Measurements from ENCODE around the gene ZNF503. TPM values are rescaled to one million over a fixed set of nuclear protein-coding genes. Genes with fewer than 3 reads are reported as not detected.
"Not testable (repeated sequence)": the region's sequence is repeated elsewhere in the genome, so short reads cannot be mapped to it uniquely, and the experiment has no call there.

Gene ZNF503
- total RNA-seq, 1 donor from 2014 or later, result 15.9 TPM

DNA sequence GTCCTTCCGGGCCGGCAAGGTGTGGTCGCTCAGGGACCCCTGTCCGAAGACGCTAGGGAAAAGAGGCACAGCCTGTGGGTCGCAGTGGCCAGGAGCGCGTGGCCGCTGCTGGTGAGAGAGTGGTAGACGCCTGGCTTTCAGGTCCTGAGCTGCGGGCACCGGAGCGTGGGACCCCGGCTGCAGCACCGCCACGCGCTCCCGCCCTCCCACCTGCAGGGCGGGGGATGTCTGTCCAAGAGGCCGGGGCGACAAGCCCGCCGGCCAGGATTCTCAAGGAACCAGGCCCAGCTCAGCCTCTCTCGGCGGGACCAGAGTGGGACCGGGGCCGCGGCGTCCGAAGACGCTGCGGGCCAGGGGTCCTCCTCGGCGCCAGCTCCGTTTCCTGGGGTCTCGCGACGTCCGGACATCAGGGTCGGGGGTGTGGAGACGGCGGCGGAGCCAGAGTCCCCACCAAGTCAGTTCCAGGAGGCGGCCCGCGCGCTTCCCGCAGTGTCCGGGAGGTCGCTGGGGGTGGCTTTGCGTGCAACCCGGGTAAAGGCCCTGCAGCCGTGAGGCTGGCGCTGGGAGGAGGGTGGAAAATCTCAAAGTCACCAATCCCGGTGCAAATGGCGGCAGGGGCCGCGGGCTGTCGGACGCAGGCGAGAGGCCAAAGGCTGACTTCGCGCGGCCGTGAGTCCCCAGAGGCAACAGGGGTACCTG, 5.5 kb downstream of the ZNF503 start:
- peak; percentile 13 for DNase-seq (ENCODE audit: low spot score)

DNA sequence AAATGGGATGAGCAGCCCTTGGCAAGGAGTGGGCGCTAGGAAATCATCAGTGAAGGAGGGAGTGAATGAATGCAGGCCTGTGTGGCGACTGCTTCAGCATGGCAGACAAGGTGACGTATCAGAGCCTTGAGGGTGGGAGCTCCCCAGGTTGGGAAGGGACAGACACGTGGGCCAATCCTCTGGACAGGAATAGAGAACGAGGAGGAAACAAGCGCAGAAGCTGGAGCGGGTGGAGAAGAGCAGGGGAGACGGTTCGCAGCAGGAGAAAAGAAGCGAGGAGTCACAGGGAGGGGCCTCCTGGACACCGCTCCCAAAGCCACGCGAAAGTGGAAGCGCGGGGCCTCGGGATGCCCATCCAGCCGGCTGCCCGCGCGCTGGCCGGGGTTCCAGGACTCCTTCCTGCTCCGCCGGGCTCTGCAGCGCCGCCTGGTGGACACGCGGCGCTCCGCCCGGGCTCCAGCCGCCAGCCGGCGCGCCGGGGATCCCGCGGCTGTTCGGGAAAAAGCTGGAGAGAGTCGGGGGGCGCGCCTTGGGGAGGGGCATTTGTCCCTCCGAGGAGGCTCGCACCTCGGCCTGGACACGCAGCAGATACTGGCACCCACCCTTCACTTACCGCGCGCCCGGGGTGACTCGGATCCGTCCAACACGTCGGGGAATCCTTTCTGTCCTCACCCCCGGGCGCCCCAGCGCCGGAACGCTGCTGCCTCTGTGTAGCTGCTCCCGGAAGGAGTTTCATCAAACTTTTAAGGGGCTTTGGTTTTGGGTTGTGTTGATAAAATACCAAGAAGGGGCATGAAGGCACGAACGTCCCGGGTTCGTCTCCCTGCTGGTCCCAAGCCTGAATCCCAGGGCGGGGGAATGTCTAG, 6.3 kb downstream of the ZNF503 start:
- peak; percentile 32 for DNase-seq (ENCODE audit: low spot score)

DNA sequence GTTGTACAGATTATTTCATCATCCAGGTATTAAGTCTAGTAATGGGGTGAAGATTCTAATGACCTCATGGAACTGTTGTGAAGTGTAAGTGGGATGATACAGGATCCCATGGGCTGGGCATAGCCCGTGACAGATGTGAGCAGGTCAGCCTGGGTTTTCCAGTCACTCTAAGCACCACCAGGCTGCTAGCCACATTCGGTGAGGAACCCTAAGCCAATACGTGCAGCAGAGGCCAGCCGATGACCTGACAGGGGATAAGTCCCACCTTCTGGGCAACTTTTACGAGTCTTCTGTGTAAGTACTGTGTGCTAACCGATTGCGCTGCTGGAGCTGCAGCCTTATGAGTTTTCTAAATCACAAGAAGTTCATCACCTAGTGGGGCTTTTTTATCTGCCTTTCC, 7.3 kb downstream of the ZNF503 start:
- DNase-seq (ENCODE audit: low spot score), result no peak

DNA sequence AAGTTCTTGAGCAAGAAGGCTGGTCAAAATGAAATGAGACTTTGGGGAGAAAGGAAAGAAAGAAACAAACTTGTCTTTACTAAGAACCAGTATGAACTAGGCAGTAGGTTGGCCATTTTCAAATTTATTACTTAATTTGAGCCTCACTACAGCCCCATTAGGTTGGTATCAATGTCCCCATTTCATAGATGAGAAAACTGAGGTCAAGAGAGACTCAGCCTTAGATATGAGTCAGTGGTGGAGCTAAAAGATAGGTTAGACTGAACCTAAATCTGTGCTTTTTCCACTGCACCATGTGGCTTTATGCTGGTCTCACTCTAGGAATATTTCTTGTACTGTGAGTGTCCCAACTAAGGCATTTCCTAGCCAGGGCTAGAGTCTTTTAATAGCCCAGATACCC, 8.8 kb downstream of the ZNF503 start:
- no peak for DNase-seq (ENCODE audit: low spot score)

DNA sequence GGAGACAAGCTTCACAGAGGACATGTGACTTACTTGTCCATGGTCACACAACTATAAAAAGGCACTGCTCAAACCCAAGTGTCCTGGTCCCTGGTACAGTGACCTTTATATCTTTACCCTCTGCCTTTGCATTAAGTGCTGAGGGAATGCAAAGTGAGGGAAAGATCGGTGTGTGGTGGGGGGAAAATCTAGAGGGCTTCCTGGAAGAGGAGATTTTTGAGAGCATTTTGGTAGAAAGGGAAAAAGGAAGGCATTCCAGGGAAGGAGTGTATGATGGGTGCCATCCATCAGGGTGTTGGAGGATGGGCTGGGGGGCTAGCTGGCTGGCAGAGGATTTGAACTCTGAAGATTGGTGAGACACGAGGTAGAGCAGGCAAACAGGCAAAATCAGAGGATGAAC, 9.3 kb downstream of the ZNF503 start:
- DNase-seq (ENCODE audit: low spot score), result no peak

DNA sequence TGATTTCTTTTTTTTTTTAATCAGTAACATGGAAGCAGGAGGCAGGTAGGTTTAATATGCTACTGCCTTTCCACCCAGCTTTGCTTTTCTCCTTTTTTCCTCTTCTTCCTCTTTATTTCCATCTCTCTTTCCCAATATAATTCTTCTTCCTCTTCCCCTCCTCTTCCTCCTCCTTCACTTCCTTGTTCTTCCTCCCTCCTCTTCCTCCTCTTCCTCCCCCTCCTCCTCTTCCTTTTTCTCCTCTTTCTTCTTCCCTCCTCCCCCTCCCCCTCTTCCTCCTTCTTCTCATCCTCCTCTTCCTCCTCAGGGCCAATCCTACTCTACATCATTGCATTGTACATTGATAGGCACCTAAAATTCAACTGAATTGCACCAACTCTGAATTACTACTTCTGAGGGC, 11.4 kb downstream of the ZNF503 start:
- no peak for DNase-seq (ENCODE audit: low spot score)

DNA sequence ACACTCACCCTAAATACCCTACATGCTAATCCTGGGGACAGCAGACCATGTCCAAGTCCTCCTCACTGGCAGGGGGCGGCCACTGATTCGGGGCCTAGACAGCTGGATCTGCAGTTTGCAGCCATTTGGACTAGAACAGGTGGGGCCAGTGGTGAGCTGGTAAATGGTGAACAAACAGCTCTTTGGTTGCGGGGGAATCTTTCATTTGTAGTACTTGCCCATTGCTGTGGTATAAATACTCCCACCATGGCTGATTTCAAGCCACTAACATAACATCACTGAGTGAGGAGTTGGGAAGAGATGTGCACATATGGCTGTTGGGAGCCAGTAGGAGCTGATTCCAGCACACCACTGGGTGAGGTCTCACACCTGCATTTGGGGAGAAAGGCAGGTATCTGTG, 13.5 kb downstream of the ZNF503 start:
- no peak for DNase-seq (ENCODE audit: low spot score)

DNA sequence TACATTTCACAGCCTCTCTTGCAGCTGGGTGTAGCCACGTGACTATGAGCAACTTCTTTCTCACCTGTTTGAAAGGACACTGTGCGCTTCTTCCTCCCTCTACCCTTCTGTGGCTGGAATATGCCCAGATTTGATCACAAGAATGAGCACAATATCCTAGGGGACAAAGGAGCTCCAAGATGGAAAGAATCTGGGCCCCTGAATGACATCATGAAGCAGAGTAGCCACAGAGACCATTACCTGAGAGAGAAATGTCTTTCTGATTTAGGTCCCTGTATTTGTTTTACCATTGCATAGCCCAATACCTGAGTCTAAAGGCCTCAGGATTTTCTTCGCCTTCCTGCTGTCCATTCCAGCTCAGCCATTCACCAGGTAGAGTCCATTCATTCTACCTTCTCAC, 15.4 kb downstream of the ZNF503 start:
- DNase-seq (ENCODE audit: low spot score), result no peak

DNA sequence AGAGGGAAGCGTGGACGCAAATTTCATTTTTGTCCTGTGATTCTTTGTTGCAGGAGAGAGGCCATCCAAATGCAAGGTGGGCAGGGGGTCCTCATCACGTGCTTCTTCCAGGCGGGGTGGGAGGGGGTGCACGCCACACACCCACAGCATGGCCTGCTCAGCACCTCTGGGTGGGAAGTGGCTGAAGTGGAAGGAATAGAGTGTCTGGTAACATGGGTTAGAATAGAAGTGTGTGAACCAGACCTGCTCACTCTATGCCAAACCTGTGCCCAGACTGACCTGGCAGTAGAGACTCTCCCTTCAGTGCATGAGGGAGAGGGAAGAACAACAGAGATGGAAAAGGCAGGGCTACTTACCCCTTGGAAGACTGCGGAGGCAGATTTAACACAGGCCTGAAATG, 21.7 kb downstream of the ZNF503 start:
- no peak for DNase-seq (ENCODE audit: low spot score)

DNA sequence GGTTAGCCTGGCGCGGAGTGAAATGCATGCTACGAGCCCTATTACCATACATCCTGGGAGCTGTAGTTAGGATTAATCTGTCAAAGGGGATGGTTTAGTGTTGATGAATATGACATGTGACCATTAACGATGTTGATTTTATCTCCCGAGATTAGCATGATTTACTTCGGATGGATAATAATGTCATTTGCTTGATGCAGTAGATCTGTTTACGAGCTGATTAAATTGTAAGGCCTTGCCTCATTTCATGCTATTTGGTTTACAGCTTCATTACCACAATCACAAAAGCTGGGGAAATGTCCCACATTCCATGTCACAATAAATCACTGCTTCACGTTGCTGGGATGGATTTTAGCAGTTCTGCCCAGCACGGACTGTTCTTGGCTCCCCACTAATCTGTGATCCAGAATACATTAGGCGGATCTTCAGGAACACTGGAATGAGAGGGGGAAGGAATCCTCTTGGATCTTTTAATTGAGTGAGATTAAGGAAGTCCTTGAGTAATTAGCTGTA, 22.3 kb downstream of the ZNF503 start:
- no peak for DNase-seq (ENCODE audit: low spot score)

DNA sequence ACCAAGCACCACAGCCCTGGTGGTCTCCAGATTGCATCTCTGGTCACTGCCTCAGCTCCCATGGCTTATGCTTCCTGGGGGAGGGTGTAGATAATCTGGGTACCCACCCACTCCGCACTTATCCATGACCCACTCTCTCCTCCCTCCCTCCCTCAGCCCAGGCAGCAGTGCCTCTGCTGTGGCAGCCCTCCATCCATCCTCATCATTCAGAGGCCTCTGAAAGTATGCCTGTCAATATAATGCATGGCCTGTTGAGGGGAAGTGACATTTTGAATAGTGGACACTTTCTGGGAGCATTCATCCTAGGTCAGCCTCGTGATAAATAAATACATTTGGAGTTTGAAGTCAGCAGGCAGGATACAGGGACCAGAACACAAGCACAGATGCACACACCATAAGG, 23.2 kb downstream of the ZNF503 start:
- DNase-seq (ENCODE audit: low spot score), result no peak

DNA sequence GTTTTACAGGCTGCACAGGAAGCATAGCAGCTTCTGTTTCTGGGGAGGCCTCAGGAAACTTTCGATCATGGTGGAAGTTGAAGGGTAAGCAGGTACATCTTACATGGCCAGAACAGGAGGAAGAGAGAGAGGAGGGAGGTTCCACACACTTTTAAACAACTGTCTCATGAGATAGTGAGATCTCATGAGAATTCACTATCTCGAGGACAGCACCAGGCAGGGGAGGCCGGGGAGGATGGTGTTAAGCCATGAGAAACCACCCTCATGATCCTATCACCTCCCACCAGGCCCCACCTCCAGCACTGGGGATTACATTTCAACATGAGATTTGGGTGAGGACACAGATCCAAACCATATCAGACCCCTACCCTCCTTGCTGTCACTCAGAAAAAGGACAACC, 23.7 kb downstream of the ZNF503 start:
- DNase-seq (ENCODE audit: low spot score), result no peak

DNA sequence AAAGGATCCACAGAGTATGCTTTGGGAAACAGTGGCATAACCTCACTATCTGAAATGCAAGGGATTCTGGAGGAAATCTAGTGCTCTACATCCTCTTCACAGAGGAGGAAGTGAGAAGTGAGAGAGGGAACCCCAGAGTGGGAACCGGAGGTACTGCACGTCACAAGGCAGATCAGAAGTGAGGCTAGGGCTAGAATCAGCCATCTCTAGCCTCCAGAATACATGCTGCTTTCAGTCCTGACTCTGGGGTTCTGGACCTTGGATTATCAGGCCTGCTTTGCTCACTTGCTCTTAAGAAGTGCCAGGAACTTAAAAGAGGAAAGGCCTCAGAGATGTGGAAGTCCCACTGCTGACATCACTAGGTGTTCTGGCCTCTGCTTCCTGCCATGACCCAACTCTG, 25.7 kb downstream of the ZNF503 start:
- peak; percentile 18 for DNase-seq (ENCODE audit: low spot score)

DNA sequence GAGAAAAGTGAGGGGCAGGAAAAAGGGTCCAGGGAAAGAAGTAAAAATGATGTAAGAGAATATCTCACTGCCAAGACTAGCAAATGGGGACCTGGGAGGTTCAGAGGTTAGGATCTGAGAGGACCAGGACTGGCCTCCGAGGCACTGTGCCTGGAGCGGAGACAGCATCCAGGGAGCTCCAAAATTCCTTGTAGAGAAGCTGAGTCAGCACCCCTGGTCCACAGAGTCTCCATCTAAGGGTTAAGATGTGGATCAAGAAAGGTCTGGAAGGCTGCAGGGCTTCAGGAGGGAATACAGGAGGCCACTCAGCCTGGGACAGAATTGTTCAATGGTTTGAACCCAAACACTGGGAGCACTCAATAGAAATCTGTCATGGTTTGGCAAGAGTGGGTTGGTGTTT, 30.6 kb downstream of the ZNF503 start:
- DNase-seq (ENCODE audit: low spot score), result no peak

DNA sequence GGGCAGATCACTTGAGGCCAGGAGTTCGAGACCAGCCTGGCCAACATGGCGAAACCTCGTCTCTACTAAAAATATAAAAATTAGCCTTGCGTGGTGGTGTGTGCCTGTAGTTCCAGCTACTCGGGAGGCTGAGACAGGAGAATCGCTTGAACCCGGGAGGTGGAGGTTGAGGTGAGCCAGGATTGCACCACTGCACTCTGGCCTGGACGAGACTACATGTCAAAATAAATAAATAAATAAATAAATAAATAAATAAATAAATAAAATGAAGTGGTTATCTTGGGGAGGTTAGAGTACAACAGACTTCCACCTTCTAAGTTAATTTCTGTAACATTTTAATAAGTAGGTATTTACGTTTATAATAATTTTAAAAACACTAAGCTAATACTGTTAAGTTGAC, 31.7 kb downstream of the ZNF503 start:
- not testable (repeated sequence) for DNase-seq (ENCODE audit: low spot score)

DNA sequence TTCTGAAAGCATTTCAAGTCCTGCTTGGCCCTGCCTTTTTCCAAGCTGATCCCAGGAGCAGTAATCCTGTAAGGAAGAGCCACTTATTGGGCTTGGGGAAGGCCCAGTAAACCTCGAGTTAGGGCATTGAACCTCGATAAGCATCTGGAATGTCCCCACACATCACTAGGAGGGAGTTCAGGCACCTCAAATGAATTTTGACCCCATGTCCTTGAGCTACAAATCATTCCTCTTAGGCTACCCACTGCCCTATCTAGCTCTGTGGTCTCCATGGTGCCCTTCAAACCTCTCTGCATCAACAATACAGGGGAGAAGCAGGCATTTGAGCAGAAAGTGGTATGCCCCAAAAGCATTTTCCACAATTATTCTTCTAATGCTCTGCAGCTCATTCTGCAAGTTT, 33.7 kb downstream of the ZNF503 start:
- DNase-seq (ENCODE audit: low spot score), result no peak

DNA sequence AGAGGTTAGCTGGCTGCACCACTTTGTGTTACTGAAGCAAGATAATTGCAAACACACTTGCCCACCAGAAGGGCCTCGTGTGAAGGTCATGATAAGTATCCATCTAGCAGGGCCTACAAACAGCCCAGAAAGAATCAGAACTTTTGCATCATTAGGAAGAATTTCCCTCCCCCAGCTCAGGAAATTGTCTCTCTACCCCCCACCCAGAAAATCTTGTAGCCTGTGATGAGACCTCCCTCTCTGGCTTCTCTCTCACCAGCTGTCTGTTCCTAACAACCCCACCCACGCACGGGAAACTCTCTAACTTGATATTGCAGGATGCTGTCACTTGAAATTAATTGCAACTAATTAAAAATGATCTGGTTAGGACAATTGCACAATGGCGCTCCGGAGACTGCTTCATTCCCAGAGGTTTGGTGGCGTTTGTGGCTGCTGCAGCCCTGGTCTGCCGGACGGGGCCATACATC, 34.5 kb downstream of the ZNF503 start:
- no peak for DNase-seq (ENCODE audit: low spot score)

DNA sequence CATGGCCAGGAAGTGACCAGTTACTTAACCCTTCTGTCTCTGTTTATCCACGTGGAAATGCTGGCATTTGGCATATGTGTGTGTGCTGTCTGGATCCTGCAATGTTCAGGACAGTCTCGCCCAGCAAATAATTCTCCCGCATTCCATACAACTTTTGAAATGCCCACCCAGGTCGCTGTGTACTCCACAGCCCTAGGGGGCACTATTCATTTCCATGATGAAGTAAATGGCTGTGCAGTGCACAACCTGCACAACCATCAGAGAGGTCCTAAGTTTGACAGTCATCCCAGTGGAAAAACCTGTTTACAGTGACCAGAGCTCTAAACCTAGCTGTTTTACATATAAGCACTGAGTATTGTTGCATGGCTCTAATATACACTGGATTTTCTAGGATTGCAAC, 38.1 kb downstream of the ZNF503 start:
- DNase-seq (ENCODE audit: low spot score), result no peak

DNA sequence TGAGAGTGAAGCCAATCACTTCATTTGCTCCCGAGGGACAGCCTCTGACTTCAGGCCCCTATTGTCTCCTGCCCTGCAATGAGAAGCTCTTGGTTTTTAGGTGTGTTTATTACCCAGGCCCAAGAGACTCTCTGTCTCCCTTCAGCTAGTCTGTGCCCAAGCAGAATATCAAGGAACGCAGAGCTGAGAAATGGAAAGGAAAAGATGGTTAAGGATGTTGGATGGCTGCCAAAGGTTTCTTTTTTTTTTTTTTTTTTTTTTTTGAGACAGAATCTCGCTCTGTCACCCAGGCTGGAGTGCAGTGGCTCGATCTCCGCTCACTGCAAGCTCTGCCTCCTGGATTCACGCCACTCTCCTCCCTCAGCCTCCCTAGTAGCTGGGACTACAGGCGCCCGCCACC, 41.7 kb downstream of the ZNF503 start:
- DNase-seq (ENCODE audit: low spot score), result not testable (repeated sequence)

DNA sequence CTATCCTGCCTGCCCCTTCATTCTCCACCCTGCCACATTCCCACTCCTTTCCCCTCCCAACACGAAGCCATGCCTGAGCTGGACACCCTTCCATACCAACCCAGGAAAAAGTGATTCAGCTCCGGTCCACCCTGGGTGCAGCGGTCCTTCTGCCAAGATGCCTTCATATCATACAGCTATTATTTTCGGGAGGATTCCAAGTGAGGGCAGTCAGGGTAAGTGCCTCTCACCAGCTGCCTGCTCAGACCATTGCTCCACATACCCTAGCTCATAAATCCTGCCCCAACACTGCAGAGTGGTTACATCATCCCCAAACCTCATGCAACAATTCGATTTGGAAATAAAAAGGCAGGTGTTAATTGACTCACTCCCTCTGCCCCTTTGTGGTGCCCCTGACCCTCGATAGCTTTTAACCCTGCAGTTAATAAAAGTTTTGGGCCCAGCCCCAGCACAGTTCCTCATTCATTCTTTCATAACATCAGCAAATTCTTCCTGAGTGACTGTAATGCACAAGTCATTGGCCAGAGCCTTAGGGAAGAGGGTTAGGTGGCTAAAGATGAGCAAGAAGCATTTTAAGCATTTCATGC, 42.6 kb downstream of the ZNF503 start:
- no peak for DNase-seq (ENCODE audit: low spot score)

DNA sequence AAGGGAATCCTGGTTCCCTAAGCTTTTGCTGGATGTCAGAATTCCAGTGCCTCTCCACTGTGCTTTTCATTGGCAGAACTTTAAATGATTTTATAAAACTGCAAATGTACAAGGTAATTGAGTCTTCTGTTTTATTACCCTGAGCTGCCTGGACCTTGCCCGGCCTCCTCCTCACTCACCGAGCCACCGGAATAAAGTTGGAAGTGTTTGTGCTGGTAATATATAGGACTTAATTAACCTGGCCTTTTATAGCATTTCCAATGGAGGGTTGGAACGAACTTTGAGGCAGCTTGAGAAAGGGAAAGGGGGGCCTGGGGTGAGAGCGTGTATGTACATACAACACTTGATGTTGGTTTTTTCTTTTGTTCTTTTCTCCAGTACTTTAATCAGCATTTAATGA, 43.4 kb downstream of the ZNF503 start:
- DNase-seq (ENCODE audit: low spot score), result no peak

DNA sequence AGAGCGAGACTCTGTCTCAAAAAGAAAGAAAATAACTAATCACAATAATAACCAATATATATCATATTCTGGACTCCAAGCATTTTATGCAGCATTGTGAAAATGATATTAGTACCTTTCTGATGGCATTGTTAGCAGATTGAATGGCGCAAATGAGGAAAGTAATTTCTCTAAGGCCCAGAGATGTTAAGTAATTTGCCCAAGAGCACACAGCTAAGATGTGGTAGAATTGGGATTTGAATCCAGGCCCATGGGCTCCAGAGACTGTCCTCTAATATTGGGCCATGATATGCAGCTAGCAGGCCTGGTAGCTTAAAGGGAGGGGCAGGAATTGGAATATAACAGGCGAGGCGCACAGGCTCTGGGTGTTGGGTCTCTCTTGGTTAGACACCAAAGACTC, 44.1 kb downstream of the ZNF503 start:
- no peak for DNase-seq (ENCODE audit: low spot score)

DNA sequence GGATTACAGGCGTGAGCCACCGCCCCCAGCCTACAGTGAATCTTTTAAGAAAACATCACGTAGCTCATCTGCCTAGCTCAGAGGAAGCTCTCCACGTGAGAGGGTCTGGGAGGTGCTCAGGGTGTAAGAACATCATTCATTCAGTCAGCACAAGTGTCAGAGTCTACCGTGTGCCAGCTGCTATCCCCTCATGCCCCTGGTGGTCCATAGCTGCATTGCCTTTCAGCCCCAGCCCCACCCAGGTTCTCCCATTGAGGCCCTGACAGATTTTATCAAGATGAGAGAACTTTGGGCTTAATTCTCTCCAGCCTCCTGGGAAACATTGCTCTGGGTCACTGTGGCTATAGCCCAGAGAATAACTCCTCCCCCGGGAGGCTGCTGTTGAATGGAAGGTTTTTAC, 45.1 kb downstream of the ZNF503 start:
- no peak for DNase-seq (ENCODE audit: low spot score)
